ENCODE measurements around the gene BPIFB2. TPM values are rescaled to one million over a fixed set of nuclear protein-coding genes. Genes with fewer than 3 reads are reported as not detected.
"Not testable (repeated sequence)": the region's sequence is repeated elsewhere in the genome, so short reads cannot be mapped to it uniquely, and the experiment has no call there.

Gene BPIFB2, protein sequence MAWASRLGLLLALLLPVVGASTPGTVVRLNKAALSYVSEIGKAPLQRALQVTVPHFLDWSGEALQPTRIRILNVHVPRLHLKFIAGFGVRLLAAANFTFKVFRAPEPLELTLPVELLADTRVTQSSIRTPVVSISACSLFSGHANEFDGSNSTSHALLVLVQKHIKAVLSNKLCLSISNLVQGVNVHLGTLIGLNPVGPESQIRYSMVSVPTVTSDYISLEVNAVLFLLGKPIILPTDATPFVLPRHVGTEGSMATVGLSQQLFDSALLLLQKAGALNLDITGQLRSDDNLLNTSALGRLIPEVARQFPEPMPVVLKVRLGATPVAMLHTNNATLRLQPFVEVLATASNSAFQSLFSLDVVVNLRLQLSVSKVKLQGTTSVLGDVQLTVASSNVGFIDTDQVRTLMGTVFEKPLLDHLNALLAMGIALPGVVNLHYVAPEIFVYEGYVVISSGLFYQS
- total RNA-seq: 0.18 TPM

GRCh38 chr20:33007376-33008335 lies at the start of gene BPIFB2:
BPIFB2 (plus strand) TSS chr20:33007704; CDS start chr20:33008575, 871 bp downstream.
- peak; percentile 83 for DNase-seq (ENCODE audit: low spot score)
- ATAC-seq: peak; percentile 95

DNA sequence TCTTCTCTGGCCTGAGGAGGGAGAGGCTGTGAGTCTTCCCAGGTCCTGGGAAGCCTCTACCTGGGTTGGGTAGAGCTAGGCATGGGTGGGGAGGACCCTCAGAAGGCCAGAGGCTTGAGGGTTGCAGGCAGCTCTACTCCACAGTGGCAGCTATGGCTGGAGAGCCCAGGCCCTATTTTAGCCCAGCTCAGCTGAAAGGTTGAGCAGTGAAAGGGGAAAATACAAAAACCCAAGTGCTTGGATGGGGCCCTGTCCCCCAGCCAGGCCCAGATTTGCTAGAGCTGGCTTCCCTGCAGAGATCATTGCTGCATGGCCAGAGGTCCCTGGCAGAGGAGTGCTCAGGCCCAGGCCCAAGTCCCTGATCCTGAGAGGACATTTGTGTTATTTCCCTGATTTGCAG lies 48.9 kb upstream of the BPIFB2 start:
- no peak for DNase-seq (ENCODE audit: low spot score)
- ATAC-seq: no peak

GRCh38 chr20:32959351-32960221 lies 47.9 kb upstream of the BPIFB2 start:
- DNase-seq (ENCODE audit: low spot score) (no peak), ATAC-seq (no peak)

DNA sequence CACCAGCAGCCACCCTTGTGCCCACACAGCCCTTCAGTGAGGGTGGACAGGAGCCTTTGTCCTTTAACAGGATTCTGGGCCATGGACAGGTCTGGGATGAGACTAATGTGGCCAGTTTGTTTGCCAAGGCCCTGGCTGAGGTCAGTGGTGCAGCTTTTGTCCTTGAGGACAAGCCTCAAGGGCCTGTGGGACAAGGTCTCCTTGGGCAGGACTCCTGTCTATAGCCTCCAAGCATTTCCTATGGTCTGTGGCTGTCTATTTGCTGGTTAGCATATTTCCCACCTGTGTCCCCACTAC lies 47.3 kb upstream of the BPIFB2 start:
- DNase-seq (ENCODE audit: low spot score) (no peak), ATAC-seq (no peak)

GRCh38 chr20:32960849-32961731 lies 46.4 kb upstream of the BPIFB2 start:
- DNase-seq (ENCODE audit: low spot score) (no peak), ATAC-seq (no peak)

- DNase-seq (ENCODE audit: low spot score): no peak
- ATAC-seq: no peak
Measured at GRCh38 chr20:32962053-32962452, 45.5 kb upstream of the BPIFB2 start.

- ATAC-seq: not testable (repeated sequence)
- DNase-seq (ENCODE audit: low spot score): peak; percentile 19
Measured at GRCh38 chr20:32962646-32963045, 44.9 kb upstream of the BPIFB2 start.

GRCh38 chr20:32963176-32963575 lies 44.3 kb upstream of the BPIFB2 start:
- DNase-seq (ENCODE audit: low spot score) (peak; percentile 18), ATAC-seq (no peak)

GRCh38 chr20:32964575-32964974 lies 42.9 kb upstream of the BPIFB2 start:
- DNase-seq (ENCODE audit: low spot score): peak; percentile 18
- ATAC-seq: no peak

GRCh38 chr20:32965115-32965514 lies 42.4 kb upstream of the BPIFB2 start:
- DNase-seq (ENCODE audit: low spot score) (peak; percentile 12), ATAC-seq (no peak)

GRCh38 chr20:32965581-32966373 lies 41.7 kb upstream of the BPIFB2 start:
- DNase-seq (ENCODE audit: low spot score) (peak; percentile 22), ATAC-seq (no peak)

GRCh38 chr20:32966382-32966781 lies 41.1 kb upstream of the BPIFB2 start:
- no peak for ATAC-seq
- peak; percentile 11 for DNase-seq (ENCODE audit: low spot score)

- ATAC-seq: no peak
- peak; percentile 34 for DNase-seq (ENCODE audit: low spot score)
Measured at GRCh38 chr20:32966881-32967781, 40.4 kb upstream of the BPIFB2 start.

GRCh38 chr20:32967961-32968457 lies 39.5 kb upstream of the BPIFB2 start:
- peak; percentile 27 for DNase-seq (ENCODE audit: low spot score)
- ATAC-seq: no peak

GRCh38 chr20:32968478-32969241 lies 38.8 kb upstream of the BPIFB2 start:
- no peak for ATAC-seq
- DNase-seq (ENCODE audit: low spot score): peak; percentile 19

DNA sequence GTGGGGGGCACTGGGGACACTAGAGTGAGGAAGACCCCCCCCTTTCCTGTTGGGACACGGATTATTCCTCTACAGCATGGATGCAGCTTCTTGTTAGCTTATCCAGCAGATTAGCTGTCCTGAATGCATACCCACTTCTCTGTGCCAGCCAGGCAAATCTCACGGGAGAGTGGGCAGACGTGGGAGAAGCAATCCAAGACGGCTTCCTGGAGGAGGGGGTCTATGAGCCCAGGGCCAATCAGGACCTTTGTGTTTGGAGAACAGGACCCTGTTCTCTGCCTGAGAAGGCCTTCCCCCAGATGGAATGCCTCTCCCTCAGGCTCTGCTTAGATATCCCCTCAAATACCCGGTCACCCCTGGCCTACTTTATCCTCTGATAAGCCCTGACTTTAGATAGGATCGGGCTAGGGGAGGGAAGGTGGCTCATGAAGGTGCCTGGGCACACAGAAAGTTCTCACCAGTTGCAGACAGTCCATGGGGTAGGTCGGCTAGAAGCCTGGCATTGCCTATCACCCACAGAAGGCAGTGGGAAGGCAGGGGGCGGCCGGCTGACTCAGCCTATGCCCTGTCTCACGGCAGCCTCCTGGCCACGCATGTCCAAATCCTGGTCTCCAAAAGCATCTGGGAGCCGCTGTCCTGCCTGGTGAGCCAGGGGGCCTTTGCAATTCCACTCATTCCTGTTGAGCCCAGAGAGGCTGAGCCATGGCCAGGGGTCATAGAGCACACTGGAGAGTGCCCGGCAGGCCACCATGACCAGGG lies 38.0 kb upstream of the BPIFB2 start:
- ATAC-seq (no peak), DNase-seq (ENCODE audit: low spot score) (peak; percentile 23)
